IMR-90 (cell line): ENCODE measurements around the gene NPL.

Experiments
- BHLHE40 ChIP-seq: fragments of 150-350 bp; IDR thresholded peaks from 2 replicates; pipeline ENCODE4 v1.6.1; 2016; ENCODE audit warnings: mild to moderate bottlenecking, low read depth, low read length
- CEBPB ChIP-seq: IDR thresholded peaks from 2 replicates; pipeline ENCODE4 v1.6.1; 2012; ENCODE audit warnings: low read depth, low read length, improper control_type of control experiment
- MAFK ChIP-seq: IDR thresholded peaks from 2 replicates; pipeline ENCODE4 v1.6.1; 2012; ENCODE audit warnings: low read depth, low read length, improper control_type of control experiment
- MAZ ChIP-seq: IDR thresholded peaks from 2 replicates; pipeline ENCODE4 v1.6.1; 2012; ENCODE audit warnings: low read depth, mild to moderate bottlenecking, low read length, improper control_type of control experiment, moderate library complexity, borderline replicate concordance
- MXI1 ChIP-seq: IDR thresholded peaks from 2 replicates; pipeline ENCODE4 v1.6.1; 2012; ENCODE audit warnings: low read depth, mild to moderate bottlenecking, low read length, moderate library complexity, borderline replicate concordance
- NFE2L2 ChIP-seq: fragments of 150-350 bp; IDR thresholded peaks from 2 replicates; pipeline ENCODE4 v1.6.1; 2016; ENCODE audit warnings: low read depth, mild to moderate bottlenecking, low read length
- POLR2A ChIP-seq: IDR thresholded peaks from 2 replicates; pipeline ENCODE4 v1.6.1; 2012; ENCODE audit warnings: mild to moderate bottlenecking, low read depth, low read length
- RAD21 ChIP-seq: IDR thresholded peaks from 2 replicates; pipeline ENCODE4 v1.6.1; 2012; ENCODE audit warnings: low read length, improper control_type of control experiment
- RCOR1 ChIP-seq: IDR thresholded peaks from 2 replicates; pipeline ENCODE4 v1.6.1; 2012; ENCODE audit warnings: mild to moderate bottlenecking, low read length, improper control_type of control experiment; ENCODE audit not compliant: insufficient replicate concordance
- RFX5 ChIP-seq: IDR thresholded peaks from 2 replicates; pipeline ENCODE4 v1.8.0; 2012; ENCODE audit warnings: low read depth, mild to moderate bottlenecking, low read length, moderate library complexity
- SMC3 ChIP-seq: fragments of 150-350 bp; IDR thresholded peaks from 2 replicates; pipeline ENCODE4 v1.6.1; 2016; ENCODE audit warnings: low read depth, mild to moderate bottlenecking, antibody characterized with exemption, low read length, moderate library complexity
- TF ChIP-seq, protein P1 (sequence below): conservative IDR thresholded peaks from 2 replicates; pipeline ENCODE4 v1.5.1; 2012; ENCODE audit warnings: mild to moderate bottlenecking, low read depth, low read length, improper control_type of control experiment
- TF ChIP-seq, protein P2 (sequence below): fragments of 150-350 bp; IDR thresholded peaks from 2 replicates; pipeline ENCODE4 v1.6.1; 2016; ENCODE audit warnings: low read depth, mild to moderate bottlenecking, low read length, moderate library complexity, borderline replicate concordance
- TF ChIP-seq, protein P3 (sequence below): fragments of 150-350 bp; IDR thresholded peaks from 2 replicates; pipeline ENCODE4 v1.6.1; 2017; ENCODE audit warnings: mild to moderate bottlenecking, antibody characterized with exemption, low read length, low read depth

DNA sequence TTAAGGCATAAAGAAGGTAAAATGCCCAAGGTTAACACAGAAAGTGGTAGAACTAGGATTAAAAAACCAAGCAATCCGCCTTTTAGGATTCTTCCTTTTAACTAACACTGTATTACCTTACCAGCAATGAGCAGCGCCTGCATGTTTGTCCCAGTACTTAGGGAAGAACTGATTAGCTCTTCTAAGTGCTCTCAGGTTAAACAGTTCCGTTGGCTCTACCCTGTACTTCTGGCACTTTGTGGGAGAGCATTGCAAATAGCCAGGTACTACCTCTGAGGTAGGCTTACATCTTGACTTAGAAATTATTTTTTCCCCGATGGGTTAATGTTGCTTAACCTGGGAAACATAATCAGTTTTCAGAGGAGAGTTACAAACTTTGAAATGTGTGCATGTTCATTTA is 71.1 kb downstream of the NPL start:
- TF ChIP-seq RFX5: no peak
- TF ChIP-seq, protein P1, sequence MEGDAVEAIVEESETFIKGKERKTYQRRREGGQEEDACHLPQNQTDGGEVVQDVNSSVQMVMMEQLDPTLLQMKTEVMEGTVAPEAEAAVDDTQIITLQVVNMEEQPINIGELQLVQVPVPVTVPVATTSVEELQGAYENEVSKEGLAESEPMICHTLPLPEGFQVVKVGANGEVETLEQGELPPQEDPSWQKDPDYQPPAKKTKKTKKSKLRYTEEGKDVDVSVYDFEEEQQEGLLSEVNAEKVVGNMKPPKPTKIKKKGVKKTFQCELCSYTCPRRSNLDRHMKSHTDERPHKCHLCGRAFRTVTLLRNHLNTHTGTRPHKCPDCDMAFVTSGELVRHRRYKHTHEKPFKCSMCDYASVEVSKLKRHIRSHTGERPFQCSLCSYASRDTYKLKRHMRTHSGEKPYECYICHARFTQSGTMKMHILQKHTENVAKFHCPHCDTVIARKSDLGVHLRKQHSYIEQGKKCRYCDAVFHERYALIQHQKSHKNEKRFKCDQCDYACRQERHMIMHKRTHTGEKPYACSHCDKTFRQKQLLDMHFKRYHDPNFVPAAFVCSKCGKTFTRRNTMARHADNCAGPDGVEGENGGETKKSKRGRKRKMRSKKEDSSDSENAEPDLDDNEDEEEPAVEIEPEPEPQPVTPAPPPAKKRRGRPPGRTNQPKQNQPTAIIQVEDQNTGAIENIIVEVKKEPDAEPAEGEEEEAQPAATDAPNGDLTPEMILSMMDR: no peak
- no peak for TF ChIP-seq POLR2A
- no peak for TF ChIP-seq CEBPB
- TF ChIP-seq MXI1: no peak
- TF ChIP-seq, protein P2, sequence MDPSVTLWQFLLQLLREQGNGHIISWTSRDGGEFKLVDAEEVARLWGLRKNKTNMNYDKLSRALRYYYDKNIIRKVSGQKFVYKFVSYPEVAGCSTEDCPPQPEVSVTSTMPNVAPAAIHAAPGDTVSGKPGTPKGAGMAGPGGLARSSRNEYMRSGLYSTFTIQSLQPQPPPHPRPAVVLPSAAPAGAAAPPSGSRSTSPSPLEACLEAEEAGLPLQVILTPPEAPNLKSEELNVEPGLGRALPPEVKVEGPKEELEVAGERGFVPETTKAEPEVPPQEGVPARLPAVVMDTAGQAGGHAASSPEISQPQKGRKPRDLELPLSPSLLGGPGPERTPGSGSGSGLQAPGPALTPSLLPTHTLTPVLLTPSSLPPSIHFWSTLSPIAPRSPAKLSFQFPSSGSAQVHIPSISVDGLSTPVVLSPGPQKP: no peak
- no peak for TF ChIP-seq RAD21
- TF ChIP-seq BHLHE40: no peak
- TF ChIP-seq SMC3: no peak
- TF ChIP-seq RCOR1: no peak
- TF ChIP-seq, protein P3, sequence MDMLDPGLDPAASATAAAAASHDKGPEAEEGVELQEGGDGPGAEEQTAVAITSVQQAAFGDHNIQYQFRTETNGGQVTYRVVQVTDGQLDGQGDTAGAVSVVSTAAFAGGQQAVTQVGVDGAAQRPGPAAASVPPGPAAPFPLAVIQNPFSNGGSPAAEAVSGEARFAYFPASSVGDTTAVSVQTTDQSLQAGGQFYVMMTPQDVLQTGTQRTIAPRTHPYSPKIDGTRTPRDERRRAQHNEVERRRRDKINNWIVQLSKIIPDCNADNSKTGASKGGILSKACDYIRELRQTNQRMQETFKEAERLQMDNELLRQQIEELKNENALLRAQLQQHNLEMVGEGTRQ: no peak
- TF ChIP-seq NFE2L2: no peak
- no peak for TF ChIP-seq MAZ
- no peak for TF ChIP-seq MAFK
